Measurements from ENCODE around the gene CHKB.

The CHKB gene

DNA sequence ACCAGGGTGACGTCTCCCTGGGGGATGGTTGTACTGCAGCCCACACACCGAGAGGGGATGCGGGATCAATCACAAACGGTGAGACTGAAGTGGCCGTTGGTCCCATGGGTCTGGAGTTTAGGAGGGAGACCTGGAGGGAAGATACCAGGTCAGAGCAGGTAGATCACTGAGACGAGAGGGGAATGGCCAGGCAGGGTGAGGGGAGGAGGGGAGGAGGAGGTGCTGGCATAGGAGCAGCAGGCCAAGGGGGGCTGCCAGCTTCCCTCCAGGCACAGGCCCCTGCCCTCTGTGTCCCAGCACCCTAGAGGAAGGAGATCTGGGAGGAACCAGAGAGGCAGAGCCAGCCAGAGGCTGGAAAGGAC lies 25.0 kb upstream of the CHKB start:
- DNase-seq: no peak
- TF ChIP-seq GATA1 (IDR thresholded peaks at IDR 0.05; ENCODE audit: low read depth, low read length): no peak
- no peak for TF ChIP-seq POLR2A (IDR thresholded peaks at IDR 0.05; ENCODE audit: low read length)

DNA sequence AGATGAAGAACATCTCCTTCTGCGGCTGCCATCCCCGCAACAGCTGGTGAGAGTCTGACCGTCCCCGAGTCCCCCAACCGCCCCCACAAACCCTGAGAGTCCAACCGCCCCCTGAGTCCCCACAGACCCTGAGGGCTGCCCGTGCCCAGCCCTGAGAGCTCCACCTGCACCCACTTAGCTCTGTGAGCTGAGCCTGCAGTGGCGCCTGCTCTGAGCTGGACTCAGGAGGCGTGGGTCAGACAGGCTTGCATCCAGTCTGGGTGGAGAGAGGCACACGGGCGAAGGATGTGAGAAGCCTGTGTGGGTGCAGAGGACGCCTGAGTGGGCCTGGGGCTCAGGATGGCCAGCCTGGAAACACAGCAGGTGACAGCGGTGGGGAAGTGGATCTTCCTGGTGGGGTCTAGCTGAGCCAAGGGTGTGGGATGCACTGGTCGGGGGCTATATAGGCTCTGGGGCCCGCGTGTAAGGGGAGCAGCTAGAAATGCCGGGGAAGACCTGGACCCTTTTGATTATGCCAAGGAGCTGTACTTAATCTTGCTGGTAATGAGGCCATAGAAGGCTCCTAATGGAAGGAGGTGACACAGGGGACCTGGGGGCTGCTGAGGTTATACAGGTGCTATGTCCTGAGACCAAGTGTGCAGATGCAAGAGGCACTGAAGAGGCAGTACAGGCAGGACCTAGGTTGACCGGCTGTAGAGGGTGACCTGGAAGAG lies 24.5 kb upstream of the CHKB start:
- no peak for DNase-seq
- no peak for TF ChIP-seq POLR2A (IDR thresholded peaks at IDR 0.05; ENCODE audit: low read length)
- TF ChIP-seq GATA1 (IDR thresholded peaks at IDR 0.05; ENCODE audit: low read depth, low read length): no peak

DNA sequence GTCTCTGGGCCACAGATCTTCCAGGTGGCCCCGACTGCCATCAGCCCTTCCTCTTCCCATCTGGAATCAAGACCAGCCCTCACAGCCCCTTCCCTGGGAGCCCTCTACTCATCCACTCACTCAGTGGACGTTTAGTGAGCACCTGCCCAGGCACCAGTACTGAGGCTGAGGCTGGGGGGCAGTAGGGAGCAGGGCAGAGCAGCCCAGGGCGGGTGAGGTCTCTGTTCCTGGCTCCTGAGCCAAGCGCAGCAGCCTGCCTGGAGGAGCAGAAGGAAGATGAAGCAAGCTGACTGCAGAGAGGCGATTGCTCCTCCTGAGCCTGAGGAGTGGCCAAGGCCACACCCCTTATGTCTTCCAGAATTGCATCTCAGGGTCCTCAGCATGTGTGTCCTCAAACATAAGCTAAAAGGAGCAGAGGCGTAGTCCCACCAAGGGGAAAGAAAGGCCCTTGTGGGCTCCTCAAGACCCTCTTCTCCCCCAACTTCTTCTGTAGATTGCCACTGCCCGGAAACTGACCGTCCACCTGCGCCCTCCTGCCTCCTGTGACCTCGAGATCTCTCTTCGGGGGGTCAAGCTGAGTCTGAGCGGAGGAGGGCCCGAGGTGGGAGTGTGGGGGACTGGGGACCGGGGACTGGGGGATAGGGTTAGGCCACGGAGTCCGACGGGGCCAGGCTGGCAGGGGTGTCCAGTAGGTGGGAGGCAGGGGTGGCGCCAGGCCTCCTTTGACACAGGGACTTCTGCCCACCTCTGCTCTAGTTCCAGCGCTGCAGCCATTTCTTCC lies 23.7 kb upstream of the CHKB start:
- DNase-seq: no peak
- TF ChIP-seq GATA1 (IDR thresholded peaks at IDR 0.05; ENCODE audit: low read depth, low read length) (no peak), POLR2A (IDR thresholded peaks at IDR 0.05; ENCODE audit: low read length) (no peak)

DNA sequence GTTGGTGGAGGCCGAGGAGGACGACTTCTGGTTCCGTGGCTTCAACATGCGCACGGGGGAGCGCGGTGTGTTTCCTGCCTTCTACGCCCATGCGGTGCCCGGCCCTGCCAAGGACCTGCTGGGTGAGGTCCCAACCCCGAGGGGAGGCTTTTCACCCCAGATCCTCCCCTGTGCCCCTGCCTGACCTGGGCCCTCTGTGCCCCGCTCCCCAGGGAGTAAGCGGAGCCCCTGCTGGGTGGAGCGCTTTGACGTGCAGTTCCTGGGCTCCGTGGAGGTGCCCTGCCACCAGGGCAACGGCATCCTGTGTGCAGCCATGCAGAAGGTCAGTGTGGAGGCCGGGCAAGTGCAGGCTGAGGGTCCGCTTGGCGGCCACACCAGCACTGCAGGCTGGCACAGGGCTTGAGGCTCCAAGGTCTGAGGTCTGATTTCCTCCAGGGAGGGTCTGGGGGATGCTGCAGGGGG lies 23.0 kb upstream of the CHKB start:
- TF ChIP-seq POLR2A (IDR thresholded peaks at IDR 0.05; ENCODE audit: low read length) (no peak), GATA1 (IDR thresholded peaks at IDR 0.05; ENCODE audit: low read depth, low read length) (no peak)
- no peak for DNase-seq

DNA sequence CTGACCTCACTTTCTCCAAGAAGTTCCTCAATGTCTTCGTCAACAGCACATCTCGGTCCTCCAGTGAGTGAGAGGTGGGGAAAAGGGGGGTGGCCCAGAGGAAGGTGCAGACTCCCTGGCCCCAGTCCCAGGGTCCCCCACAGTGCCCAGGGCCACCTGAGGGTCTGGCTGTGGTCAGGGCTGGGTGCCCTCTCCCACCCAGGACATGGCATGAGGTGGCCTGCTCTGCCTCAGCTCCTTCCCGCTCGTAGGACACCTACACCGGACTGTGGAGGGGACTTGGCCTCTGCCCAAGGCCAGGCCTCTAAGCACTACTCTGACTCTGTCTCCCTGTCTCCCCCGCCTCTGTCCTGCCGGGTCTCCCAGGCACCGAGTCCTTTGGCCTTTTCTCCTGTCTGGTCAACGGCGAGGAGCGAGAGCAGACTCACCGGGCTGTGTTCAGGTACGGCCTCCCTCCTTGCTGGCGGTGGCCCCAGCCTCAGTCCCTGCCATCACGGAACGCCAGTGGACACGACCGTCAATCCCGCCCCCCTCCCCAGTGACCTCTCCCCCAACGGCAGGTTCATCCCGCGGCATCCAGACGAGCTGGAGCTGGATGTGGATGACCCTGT lies 22.5 kb upstream of the CHKB start:
- TF ChIP-seq GATA1 (IDR thresholded peaks at IDR 0.05; ENCODE audit: low read depth, low read length): no peak
- TF ChIP-seq POLR2A (IDR thresholded peaks at IDR 0.05; ENCODE audit: low read length): no peak
- DNase-seq: no peak

DNA sequence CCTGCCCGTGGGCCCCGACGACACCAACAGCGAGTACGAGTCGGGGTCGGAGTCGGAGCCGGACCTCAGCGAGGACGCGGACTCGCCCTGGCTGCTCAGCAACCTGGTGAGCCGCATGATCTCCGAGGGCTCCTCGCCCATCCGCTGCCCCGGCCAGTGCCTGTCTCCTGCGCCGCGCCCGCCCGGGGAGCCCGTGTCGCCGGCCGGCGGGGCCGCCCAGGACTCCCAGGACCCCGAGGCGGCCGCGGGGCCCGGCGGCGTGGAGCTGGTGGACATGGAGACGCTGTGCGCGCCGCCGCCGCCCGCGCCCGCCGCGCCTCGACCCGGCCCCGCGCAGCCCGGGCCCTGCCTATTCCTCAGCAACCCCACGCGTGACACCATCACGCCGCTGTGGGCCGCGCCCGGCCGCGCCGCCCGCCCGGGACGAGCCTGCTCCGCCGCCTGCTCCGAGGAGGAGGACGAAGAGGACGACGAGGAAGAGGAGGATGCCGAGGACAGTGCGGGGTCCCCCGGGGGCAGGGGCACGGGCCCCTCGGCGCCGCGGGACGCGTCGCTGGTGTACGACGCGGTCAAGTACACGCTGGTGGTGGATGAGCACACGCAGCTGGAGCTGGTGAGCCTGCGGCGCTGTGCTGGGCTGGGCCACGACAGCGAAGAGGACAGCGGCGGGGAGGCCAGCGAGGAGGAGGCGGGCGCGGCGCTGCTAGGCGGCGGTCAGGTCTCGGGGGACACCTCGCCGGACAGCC lies 21.8 kb upstream of the CHKB start:
- DNase-seq: no peak
- TF ChIP-seq GATA1 (IDR thresholded peaks at IDR 0.05; ENCODE audit: low read depth, low read length) (no peak), POLR2A (IDR thresholded peaks at IDR 0.05; ENCODE audit: low read length) (no peak)

DNA sequence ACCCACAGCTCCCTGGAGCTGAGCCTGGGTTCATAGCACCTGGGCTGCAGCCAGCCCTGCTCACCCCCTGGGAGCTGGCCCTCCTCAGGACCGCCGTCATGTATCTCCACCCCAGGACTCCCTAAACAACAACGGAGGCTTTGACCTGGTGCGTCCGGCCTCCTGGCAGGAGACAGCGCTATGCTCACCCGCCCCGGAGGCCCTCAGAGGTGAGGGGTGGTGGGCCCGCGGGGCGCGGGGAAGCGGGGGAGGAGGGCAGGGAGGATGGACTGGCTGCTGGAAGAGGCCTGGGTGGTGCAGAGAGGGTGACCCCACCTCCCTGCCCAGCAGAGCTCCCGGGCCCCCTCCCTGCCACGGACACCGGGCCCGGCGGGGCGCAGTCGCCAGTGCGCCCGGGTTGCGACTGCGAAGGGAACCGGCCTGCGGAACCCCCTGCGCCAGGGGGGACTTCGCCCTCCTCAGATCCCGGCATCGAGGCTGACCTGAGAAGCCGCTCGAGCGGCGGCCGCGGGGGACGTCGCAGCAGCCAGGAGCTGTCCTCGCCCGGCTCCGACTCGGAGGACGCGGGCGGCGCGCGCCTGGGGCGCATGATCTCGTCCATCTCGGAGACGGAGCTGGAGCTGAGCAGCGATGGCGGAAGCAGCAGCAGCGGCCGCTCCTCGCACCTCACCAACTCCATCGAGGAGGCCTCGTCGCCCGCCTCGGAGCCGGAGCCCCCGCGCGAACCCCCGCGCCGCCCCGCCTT lies 21.0 kb upstream of the CHKB start:
- DNase-seq: peak in 1 of 2 experiments; percentile 22
- TF ChIP-seq POLR2A (IDR thresholded peaks at IDR 0.05; ENCODE audit: low read length): no peak
- TF ChIP-seq GATA1 (IDR thresholded peaks at IDR 0.05; ENCODE audit: low read depth, low read length): no peak

DNA sequence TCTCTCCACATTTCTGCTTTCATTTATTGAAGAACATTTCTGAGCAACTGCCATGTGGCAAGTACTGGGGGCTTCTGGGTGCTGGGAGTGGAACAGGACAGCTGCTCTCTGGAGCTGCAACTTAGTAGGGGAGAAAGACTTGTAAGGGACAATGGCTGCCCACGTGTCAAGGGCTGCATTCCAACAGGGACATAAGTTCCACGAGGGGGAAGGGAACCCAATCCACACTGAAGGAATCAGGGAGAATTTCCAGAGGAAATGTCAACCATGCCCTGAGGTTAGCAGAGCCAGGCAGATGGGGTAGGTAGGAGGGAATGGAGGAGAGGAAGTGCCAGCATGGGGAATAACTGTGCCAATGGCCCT lies 19.7 kb upstream of the CHKB start:
- TF ChIP-seq GATA1 (IDR thresholded peaks at IDR 0.05; ENCODE audit: low read depth, low read length): no peak
- no peak for TF ChIP-seq POLR2A (IDR thresholded peaks at IDR 0.05; ENCODE audit: low read length)
- no peak for DNase-seq

DNA sequence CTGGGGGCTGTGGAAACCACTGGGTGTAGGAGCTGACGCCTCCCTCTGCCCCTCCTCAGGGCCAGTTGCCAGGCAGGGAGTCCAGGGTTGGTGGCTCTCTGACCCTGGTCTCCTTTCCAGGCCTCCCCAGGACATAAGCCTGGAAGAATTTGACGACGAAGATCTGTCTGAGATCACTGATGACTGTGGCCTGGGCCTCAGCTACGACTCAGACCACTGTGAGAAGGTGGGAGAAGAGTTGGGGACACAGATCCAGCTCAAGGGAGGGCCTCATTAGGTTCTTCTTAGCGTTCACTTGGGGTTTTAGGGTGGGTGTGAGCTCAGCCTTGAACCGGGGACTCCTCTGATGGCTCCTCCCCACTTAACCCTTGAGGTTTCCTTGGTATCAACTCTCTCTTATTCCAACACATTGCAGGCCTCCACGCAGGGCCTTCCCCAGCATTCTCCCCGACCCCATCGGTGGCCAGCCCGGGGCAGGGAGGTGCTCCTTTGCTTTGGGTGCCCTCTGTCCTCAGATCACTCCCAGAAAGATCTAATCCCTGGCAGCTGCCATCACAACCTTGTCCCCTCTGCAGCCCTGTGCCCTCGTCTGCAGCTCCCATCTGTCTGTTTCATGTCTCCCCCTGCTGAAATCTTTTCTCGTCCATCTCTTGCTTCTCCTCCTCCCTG lies 19.2 kb upstream of the CHKB start:
- no peak for TF ChIP-seq GATA1 (IDR thresholded peaks at IDR 0.05; ENCODE audit: low read depth, low read length)
- TF ChIP-seq POLR2A (IDR thresholded peaks at IDR 0.05; ENCODE audit: low read length): no peak
- no peak for DNase-seq

DNA sequence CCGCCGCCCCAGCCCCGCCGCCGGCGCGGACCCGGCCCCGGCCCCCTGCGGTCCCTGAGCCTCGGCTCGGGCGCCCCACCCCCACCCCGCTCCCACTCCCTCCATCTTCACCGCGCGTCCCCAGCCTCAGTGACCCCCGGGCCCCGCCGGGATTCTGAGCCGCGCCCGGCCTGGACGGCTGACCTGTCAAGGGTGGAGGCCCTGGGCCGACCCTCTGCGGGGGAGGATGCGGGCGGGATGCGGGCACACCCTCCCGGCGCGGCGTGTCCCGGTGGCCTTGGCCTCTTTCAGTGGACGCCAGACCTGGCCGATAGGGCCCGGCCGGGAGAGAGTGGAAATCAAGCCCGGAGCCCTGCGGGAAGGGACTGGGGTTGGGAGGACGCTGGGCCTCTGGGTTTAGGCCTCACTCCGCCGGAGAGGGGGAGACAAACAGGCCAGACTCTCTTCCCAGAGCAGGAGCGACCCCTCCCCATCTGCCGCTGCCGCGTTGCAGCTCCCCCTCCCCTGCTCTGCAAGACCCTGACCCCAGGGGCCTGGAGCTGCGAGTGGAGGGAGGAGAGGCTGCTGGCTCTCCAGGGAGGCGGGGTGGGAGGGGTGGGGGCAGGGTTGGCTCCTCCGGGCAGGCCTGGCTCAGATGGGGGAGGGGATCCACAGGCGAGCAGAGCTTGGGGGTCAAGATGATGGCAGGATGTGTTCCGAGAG lies 18.5 kb upstream of the CHKB start:
- no peak for DNase-seq
- TF ChIP-seq POLR2A (IDR thresholded peaks at IDR 0.05; ENCODE audit: low read length): no peak
- no peak for TF ChIP-seq GATA1 (IDR thresholded peaks at IDR 0.05; ENCODE audit: low read depth, low read length)

DNA sequence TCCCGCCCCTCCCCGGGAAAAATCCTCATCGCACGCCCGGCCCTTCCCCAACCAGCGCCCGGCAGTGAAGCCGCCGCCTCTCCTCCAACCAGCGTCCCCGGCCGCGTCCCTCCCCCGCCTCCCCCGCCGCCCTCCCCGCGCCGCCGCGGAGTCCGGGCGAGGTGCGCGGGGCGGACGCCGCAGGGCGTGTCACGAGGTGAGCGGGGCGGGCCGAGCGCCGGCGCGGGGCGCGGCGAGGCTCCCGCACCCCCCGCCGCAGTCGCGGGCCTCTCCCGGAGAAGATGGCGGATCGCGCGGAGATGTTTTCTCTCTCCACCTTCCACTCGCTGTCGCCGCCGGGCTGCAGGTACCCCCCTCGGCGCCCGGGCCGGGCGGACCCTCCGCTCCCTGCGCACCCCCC lies 17.9 kb upstream of the CHKB start, which contains the start of gene MAPK8IP2:
Gene MAPK8IP2 (plus strand): TSS at position 256 of the 400 bp plus-strand sequence. CDS start 26 bp downstream, at position 282.
- no peak for DNase-seq
- no peak for TF ChIP-seq GATA1 (IDR thresholded peaks at IDR 0.05; ENCODE audit: low read depth, low read length)
- no peak for TF ChIP-seq POLR2A (IDR thresholded peaks at IDR 0.05; ENCODE audit: low read length)

DNA sequence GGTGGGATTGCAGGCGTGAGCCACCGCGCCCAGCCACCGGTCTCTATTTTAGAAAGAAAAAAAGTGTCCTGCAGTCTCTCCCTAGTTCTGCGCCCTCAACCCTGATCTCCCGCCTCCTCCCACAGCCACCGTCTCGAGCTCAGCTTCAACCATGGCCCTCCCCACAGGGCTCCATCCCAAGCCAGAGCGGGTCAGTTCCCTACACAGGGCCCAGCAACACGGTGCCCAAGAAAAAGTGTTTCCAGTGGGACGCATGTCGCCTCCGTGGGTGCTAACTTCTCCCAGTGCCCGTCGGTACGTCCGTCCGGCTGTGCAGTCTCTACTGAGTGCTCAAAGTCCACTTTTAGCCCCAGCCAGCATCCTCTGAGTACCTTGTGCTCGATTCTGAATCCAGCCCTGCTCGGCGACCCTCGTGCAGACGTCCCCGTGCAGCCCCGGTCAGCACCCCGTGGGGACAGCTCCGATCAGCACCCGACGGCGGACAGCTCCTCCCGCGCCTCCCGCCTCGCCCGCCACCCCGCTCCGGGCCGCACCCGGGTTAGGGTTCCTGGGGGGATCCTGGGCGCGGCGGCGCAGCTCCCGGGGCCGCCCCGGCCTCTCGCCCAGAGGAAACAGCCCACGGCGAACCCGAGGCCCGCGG lies 17.3 kb upstream of the CHKB start:
- no peak for TF ChIP-seq POLR2A (IDR thresholded peaks at IDR 0.05; ENCODE audit: low read length)
- TF ChIP-seq GATA1 (IDR thresholded peaks at IDR 0.05; ENCODE audit: low read depth, low read length): no peak
- peak; percentile 53 to 58 for DNase-seq
